Islet of Langerhans (tissue), 1 donor: ENCODE data around the gene CAMTA1.

ENCODE experiments used
- FAIRE-seq: peaks from one replicate; lab custom pipeline; 2011; peaks lifted over from hg19 to GRCh38; lab: Jason Lieb, UNC

Gene CAMTA1

GRCh38 chr1:7503691-7504437 is 718.6 kb downstream of the CAMTA1 start:
- FAIRE-seq: no peak

GRCh38 chr1:7504438-7504720 is 719.1 kb downstream of the CAMTA1 start:
- no peak for FAIRE-seq

GRCh38 chr1:7505094-7505770 is 720.0 kb downstream of the CAMTA1 start:
- FAIRE-seq: no peak

GRCh38 chr1:7505771-7506453 is 720.7 kb downstream of the CAMTA1 start:
- FAIRE-seq: no peak

- no peak for FAIRE-seq
These were observed 721.4 kb downstream of the CAMTA1 start for GRCh38 chr1:7506454-7507284.

- no peak for FAIRE-seq
These were observed 722.2 kb downstream of the CAMTA1 start for GRCh38 chr1:7507285-7508019.

- FAIRE-seq: no peak
These were observed 723.0 kb downstream of the CAMTA1 start for GRCh38 chr1:7508052-7508933.

- no peak for FAIRE-seq
These were observed 723.8 kb downstream of the CAMTA1 start for GRCh38 chr1:7508934-7509519.

- no peak for FAIRE-seq
These were observed 724.3 kb downstream of the CAMTA1 start for GRCh38 chr1:7509598-7509997.

- no peak for FAIRE-seq
These were observed 725.2 kb downstream of the CAMTA1 start for GRCh38 chr1:7510389-7510931.

GRCh38 chr1:7511381-7511780 is 726.1 kb downstream of the CAMTA1 start:
- no peak for FAIRE-seq

- FAIRE-seq: no peak
These were observed 727.8 kb downstream of the CAMTA1 start for GRCh38 chr1:7513081-7513480.

GRCh38 chr1:7515175-7515574 is 729.9 kb downstream of the CAMTA1 start:
- FAIRE-seq: no peak

- FAIRE-seq: no peak
These were observed 730.6 kb downstream of the CAMTA1 start for GRCh38 chr1:7515904-7516303.

- no peak for FAIRE-seq
These were observed 731.1 kb downstream of the CAMTA1 start for GRCh38 chr1:7516341-7516740.

GRCh38 chr1:7516929-7517328 is 731.7 kb downstream of the CAMTA1 start:
- FAIRE-seq: no peak

- no peak for FAIRE-seq
These were observed 732.5 kb downstream of the CAMTA1 start for GRCh38 chr1:7517611-7518330.

- FAIRE-seq: no peak
These were observed 733.2 kb downstream of the CAMTA1 start for GRCh38 chr1:7518411-7518810.

GRCh38 chr1:7519181-7519860 is 734.1 kb downstream of the CAMTA1 start:
- no peak for FAIRE-seq
